Measurements from ENCODE around the gene NOS3. TPM values are rescaled to one million over a fixed set of nuclear protein-coding genes. Genes with fewer than 3 reads are reported as not detected.

NOS3 gene
- total and polyA plus RNA-seq, 9 of the 15 experiments (the other 6 are each of a cell fraction or from before 2014, with no cell fraction given): 1.1 to 121 (median 23.6) TPM

- peak; percentile 89 for TF ChIP-seq NFIC (IDR thresholded peaks at IDR 0.05)
- TF ChIP-seq, protein P1, sequence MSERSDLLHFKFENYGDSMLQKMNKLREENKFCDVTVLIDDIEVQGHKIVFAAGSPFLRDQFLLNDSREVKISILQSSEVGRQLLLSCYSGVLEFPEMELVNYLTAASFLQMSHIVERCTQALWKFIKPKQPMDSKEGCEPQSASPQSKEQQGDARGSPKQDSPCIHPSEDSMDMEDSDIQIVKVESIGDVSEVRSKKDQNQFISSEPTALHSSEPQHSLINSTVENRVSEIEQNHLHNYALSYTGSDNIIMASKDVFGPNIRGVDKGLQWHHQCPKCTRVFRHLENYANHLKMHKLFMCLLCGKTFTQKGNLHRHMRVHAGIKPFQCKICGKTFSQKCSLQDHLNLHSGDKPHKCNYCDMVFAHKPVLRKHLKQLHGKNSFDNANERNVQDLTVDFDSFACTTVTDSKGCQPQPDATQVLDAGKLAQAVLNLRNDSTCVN (CRISPR knock-in tag; IDR thresholded peaks at IDR 0.05): 0 out of 2 replicates have a peak, but pooled peaks have one; percentile 54
- no peak for TF ChIP-seq SRSF3 (IDR thresholded peaks at IDR 0.05; ENCODE audit: insufficient read depth, low read length)
- TF ChIP-seq KDM2B (CRISPR knock-in tag; IDR thresholded peaks at IDR 0.05): 0 out of 2 replicates have a peak, but pooled peaks have one; percentile 5
- TF ChIP-seq ZZZ3 (IDR thresholded peaks at IDR 0.05): no peak
- TF ChIP-seq ZNF785 (CRISPR knock-in tag; IDR thresholded peaks at IDR 0.05): no peak
- peak; percentile 84 for TF ChIP-seq EP300 (IDR thresholded peaks at IDR 0.05; ENCODE audit: low read length)
- TF ChIP-seq NRF1 (conservative IDR thresholded peaks at IDR 0.05 in 1 of 2, IDR thresholded peaks at IDR 0.05 in 1 of 2): peak; percentile 87 to 89
- no peak for TF ChIP-seq ZNF696 (CRISPR knock-in tag; conservative IDR thresholded peaks at IDR 0.05)
- TF ChIP-seq, protein P2, sequence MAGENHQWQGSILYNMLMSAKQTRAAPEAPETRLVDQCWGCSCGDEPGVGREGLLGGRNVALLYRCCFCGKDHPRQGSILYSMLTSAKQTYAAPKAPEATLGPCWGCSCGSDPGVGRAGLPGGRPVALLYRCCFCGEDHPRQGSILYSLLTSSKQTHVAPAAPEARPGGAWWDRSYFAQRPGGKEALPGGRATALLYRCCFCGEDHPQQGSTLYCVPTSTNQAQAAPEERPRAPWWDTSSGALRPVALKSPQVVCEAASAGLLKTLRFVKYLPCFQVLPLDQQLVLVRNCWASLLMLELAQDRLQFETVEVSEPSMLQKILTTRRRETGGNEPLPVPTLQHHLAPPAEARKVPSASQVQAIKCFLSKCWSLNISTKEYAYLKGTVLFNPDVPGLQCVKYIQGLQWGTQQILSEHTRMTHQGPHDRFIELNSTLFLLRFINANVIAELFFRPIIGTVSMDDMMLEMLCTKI (IDR thresholded peaks at IDR 0.05; ENCODE audit: partially characterized antibody): no peak
- TF ChIP-seq LARP7 (IDR thresholded peaks at IDR 0.05): no peak
- peak; percentile 63 for TF ChIP-seq E2F1 (CRISPR knock-in tag; IDR thresholded peaks at IDR 0.05)
- TF ChIP-seq CAMTA2 (CRISPR knock-in tag; conservative IDR thresholded peaks at IDR 0.05): no peak
- no peak for TF ChIP-seq IRF1 (CRISPR knock-in tag; IDR thresholded peaks at IDR 0.05; ENCODE audit: borderline replicate concordance)
- TF ChIP-seq MTA3 (IDR thresholded peaks at IDR 0.05; ENCODE audit: borderline replicate concordance): peak; percentile 83; the same call in 1 of the 2 replicates
- TF ChIP-seq ATF1 (CRISPR knock-in tag; IDR thresholded peaks at IDR 0.05): no peak
- peak; percentile 51; the same call in 1 of the 2 replicates for TF ChIP-seq ATF1 (tag; IDR thresholded peaks at IDR 0.05)
- TF ChIP-seq ZNF197 (CRISPR knock-in tag; IDR thresholded peaks at IDR 0.05; ENCODE audit: low read depth): no peak
- TF ChIP-seq DLX4 (CRISPR knock-in tag; IDR thresholded peaks at IDR 0.05): no peak
- TF ChIP-seq, protein P3, sequence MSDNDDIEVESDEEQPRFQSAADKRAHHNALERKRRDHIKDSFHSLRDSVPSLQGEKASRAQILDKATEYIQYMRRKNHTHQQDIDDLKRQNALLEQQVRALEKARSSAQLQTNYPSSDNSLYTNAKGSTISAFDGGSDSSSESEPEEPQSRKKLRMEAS (CRISPR knock-in tag; IDR thresholded peaks at IDR 0.05): peak; percentile 90
- no peak for TF ChIP-seq ZNF146 (CRISPR knock-in tag; IDR thresholded peaks at IDR 0.05; ENCODE audit: unreplicated experiment)
- TF ChIP-seq ZNF121 (CRISPR knock-in tag; conservative IDR thresholded peaks at IDR 0.05): no peak
Measured at GRCh38 chr7:150994141-150994837, 3.5 kb downstream of the NOS3 start (continued).

Measured in K562 (cell line).